Neural progenitor cell (in vitro differentiated cells): ENCODE measurements around the gene TGM4. TPM values are rescaled to one million over a fixed set of nuclear protein-coding genes. Genes with fewer than 3 reads are reported as not detected.
A peak's percentile ranks its signal among the peaks of the same experiment; 100 is the strongest.

Source experiments
- DNase-seq: peaks from one replicate; pipeline ENCODE4 v3.0.0-alpha.2; 2016; ENCODE audit warnings: low spot score
- H2AFZ ChIP-seq: fragments of 200-600 bp; sonication (generic); replicated peaks from 2 replicates; pipeline ENCODE4 v1.6.1; 2016; ENCODE audit warnings: antibody characterized with exemption
- H3F3A ChIP-seq: fragments of 200-600 bp; sonication (generic); 2 replicates; pipeline ENCODE4 v1.6.1; 2016; ENCODE audit warnings: antibody characterized with exemption, low read depth
- H3K27ac ChIP-seq: fragments of 200-600 bp; sonication (generic); 2 replicates; pipeline ENCODE4 v1.5.1; 2016; ENCODE audit warnings: mild to moderate bottlenecking
- H3K27me3 ChIP-seq: fragments of 200-600 bp; sonication (generic); 2 replicates; pipeline ENCODE4 v1.6.1; 2016; ENCODE audit warnings: mild to moderate bottlenecking, moderate library complexity
- H3K36me3 ChIP-seq: fragments of 200-600 bp; sonication (generic); 2 replicates; pipeline ENCODE4 v1.5.1; 2016
- H3K4me1 ChIP-seq: fragments of 200-600 bp; sonication (generic); 2 replicates; pipeline ENCODE4 v1.6.1; 2016; ENCODE audit warnings: mixed run types
- H3K4me2 ChIP-seq: fragments of 200-600 bp; sonication (generic); 2 replicates; pipeline ENCODE4 v1.6.1; 2016
- H3K4me3 ChIP-seq: fragments of 200-600 bp; sonication (generic); 2 replicates; pipeline ENCODE4 v1.5.1; 2016
- H3K79me2 ChIP-seq: fragments of 200-600 bp; sonication (generic); 2 replicates; pipeline ENCODE4 v1.6.1; 2016; ENCODE audit warnings: low read depth
- H3K9ac ChIP-seq: fragments of 200-600 bp; sonication (generic); 2 replicates; pipeline ENCODE4 v1.6.1; 2016
- H3K9me3 ChIP-seq: fragments of 200-600 bp; sonication (generic); 2 replicates; pipeline ENCODE4 v1.5.1; 2016; ENCODE audit warnings: low read depth
- H4K20me1 ChIP-seq: fragments of 200-600 bp; sonication (generic); 2 replicates; pipeline ENCODE4 v1.6.1; 2016; ENCODE audit warnings: low read depth
- H3K27ac Mint-ChIP-seq: 3 replicates; pipeline ENCODE4 v1.8.0; 2021; ENCODE audit warnings: mixed read lengths
- H3K27me3 Mint-ChIP-seq: 2 replicates; pipeline ENCODE4 v1.8.0; 2022; ENCODE audit warnings: low read depth, mild to moderate bottlenecking, inconsistent platforms, moderate library complexity, mixed read lengths; ENCODE audit not compliant: insufficient read depth
- H3K36me3 Mint-ChIP-seq: 3 replicates; pipeline ENCODE4 v1.8.0; 2021; ENCODE audit warnings: mixed read lengths
- H3K4me1 Mint-ChIP-seq: 3 replicates; pipeline ENCODE4 v1.8.0; 2021; ENCODE audit warnings: mixed read lengths
- H3K4me3 Mint-ChIP-seq: 3 replicates; pipeline ENCODE4 v1.8.0; 2021; ENCODE audit warnings: mild to moderate bottlenecking, moderate library complexity, mixed read lengths
- H3K9me3 Mint-ChIP-seq: 3 replicates; pipeline ENCODE4 v1.8.0; 2020; ENCODE audit warnings: mixed read lengths
- EZH2 ChIP-seq: fragments of 200-600 bp; sonication (generic); IDR thresholded peaks from 2 replicates; pipeline ENCODE4 v1.6.1; 2017; ENCODE audit warnings: antibody characterized with exemption, mild to moderate bottlenecking, moderate library complexity
- EZH2phosphoT487 ChIP-seq: fragments of 200-600 bp; sonication (generic); IDR thresholded peaks from 2 replicates; pipeline ENCODE4 v1.6.1; 2017; ENCODE audit warnings: antibody characterized with exemption
- total RNA-seq: library from RNA; depleted of rRNA; stranded (reverse); fragments of >200 nt; gene quantifications from 2 replicates; pipeline ENCODE4 v1.2.3, GENCODE V29; 2015; ENCODE audit warnings: low replicate concordance
- TF ChIP-seq, protein P1 (sequence below): fragments of 200-600 bp; sonication (generic); IDR thresholded peaks from 2 replicates; pipeline ENCODE4 v1.5.1; 2017; ENCODE audit warnings: antibody characterized with exemption, mild to moderate bottlenecking

The TGM4 gene
- total RNA-seq, 1 donor from 2014 or later, result 0.04 TPM

DNA sequence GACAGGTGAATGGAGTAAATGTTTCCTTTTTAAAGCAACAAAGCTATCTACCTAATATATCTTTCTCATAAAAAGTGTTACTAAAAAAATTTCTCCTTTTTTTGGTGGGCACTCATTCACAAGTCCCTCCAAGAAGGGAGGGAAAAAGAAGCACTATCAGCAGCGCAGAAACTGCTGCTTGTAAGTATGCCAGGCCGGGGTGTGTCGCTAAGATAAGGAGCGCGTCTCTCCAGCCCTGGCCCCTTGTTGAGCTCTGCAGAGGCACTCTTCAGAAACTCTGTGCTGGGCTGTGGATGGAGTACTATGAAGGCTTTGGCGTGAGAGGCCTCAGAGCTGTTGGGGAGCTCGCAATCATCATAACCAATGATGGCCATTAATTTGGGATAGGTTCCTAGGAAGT is 52.5 kb downstream of the TGM4 start:
- Mint-ChIP-seq H3K27ac (peak overlapping the region; percentile 79), H3K27me3 (peaks cover 2% of the 10 kb centered on the region)
- no peaks in the 10 kb centered on the region for H3K36me3 ChIP-seq

DNA sequence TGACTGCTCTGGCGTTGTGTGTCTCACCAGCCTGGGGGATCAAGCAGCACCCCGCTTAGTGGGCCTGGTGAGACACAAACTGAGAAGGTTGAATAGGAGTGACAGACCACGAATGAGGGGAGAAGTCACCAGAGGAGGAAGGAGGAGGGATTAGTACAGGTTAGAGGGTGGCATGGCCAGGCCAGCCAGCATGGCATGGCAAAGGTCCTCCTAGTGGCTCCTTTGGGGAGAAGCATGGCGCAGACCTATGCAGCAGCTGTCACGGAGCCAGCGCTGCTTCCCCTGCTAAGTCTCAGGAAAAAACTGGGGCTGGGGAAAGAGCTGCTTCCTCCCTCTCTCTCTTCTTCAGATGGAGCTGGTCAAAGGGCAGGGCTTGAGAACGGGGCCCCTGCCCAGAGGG is 53.0 kb downstream of the TGM4 start:
- no peak overlapping the region for H3K9ac ChIP-seq
- H3K27me3 ChIP-seq, result no peaks in the 10 kb centered on the region
- H3K4me3 Mint-ChIP-seq, result no peak overlapping the region
- peaks cover 19% of the 10 kb centered on the region for H3K36me3 Mint-ChIP-seq
- no peaks in the 10 kb centered on the region for H3K9me3 Mint-ChIP-seq
- no peak for TF ChIP-seq EZH2phosphoT487
- TF ChIP-seq, protein P1, sequence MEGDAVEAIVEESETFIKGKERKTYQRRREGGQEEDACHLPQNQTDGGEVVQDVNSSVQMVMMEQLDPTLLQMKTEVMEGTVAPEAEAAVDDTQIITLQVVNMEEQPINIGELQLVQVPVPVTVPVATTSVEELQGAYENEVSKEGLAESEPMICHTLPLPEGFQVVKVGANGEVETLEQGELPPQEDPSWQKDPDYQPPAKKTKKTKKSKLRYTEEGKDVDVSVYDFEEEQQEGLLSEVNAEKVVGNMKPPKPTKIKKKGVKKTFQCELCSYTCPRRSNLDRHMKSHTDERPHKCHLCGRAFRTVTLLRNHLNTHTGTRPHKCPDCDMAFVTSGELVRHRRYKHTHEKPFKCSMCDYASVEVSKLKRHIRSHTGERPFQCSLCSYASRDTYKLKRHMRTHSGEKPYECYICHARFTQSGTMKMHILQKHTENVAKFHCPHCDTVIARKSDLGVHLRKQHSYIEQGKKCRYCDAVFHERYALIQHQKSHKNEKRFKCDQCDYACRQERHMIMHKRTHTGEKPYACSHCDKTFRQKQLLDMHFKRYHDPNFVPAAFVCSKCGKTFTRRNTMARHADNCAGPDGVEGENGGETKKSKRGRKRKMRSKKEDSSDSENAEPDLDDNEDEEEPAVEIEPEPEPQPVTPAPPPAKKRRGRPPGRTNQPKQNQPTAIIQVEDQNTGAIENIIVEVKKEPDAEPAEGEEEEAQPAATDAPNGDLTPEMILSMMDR, result no peak
- TF ChIP-seq EZH2, result no peak
- peaks cover 2% of the 10 kb centered on the region for H3K27me3 Mint-ChIP-seq
- no peak overlapping the region for H3K4me3 ChIP-seq
- H3K4me1 ChIP-seq, result peaks cover 13% of the 10 kb centered on the region
- no peak overlapping the region for H3K27ac ChIP-seq
- H3K36me3 ChIP-seq, result no peaks in the 10 kb centered on the region
- H3K79me2 ChIP-seq, result no peaks in the 10 kb centered on the region
- no peaks in the 10 kb centered on the region for H4K20me1 ChIP-seq
- peaks cover 10% of the 10 kb centered on the region for H3K4me1 Mint-ChIP-seq
- H3K9me3 ChIP-seq, result no peaks in the 10 kb centered on the region
- H3K27ac Mint-ChIP-seq, result peak overlapping the region; percentile 79
- no peak overlapping the region for H3K4me2 ChIP-seq
- DNase-seq, result no peak
- peaks cover 9% of the 10 kb centered on the region for H3F3A ChIP-seq
- no peak overlapping the region for H2AFZ ChIP-seq

More for the DNA sequence above, 52.5 kb downstream of the TGM4 start:
- Histone ChIP-seq H3K4me1 (peaks cover 9% of the 10 kb centered on the region), H2AFZ (no peak overlapping the region), H3K79me2 (no peaks in the 10 kb centered on the region), H3K4me3 (no peak overlapping the region), H3K9me3 (no peaks in the 10 kb centered on the region), H3K9ac (no peak overlapping the region), H3K27ac (no peak overlapping the region), H3K27me3 (no peaks in the 10 kb centered on the region), H4K20me1 (no peaks in the 10 kb centered on the region), H3K4me2 (no peak overlapping the region), H3F3A (peaks cover 4% of the 10 kb centered on the region)
- TF ChIP-seq EZH2, result no peak
- TF ChIP-seq, protein P1, result no peak
- TF ChIP-seq EZH2phosphoT487, result no peak
- Mint-ChIP-seq H3K4me1 (peaks cover 5% of the 10 kb centered on the region), H3K9me3 (no peaks in the 10 kb centered on the region), H3K4me3 (no peak overlapping the region), H3K36me3 (peaks cover 19% of the 10 kb centered on the region)
- no peak for DNase-seq

DNA sequence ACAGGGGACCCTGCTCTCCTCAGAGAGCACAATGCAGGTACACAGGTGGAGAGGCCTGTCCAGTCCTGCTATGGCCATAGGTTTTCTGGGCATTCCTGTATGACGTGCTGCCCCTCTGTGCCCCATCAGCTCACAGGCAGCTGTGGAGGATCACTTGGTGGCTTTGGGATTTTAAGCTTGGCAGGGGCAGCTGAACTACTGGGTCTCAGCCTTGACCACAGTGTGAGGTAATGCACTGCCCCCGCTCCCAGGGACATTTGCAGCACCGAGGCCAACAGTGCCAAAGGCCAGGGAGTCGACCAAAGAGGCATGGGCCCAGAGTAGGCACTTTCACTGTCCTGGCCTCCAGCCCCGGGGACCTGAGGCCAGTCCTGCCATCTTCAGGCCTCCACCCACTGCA is 55.4 kb downstream of the TGM4 start:
- Histone ChIP-seq H3K4me1 (peaks cover 27% of the 10 kb centered on the region), H3K27ac (no peak overlapping the region), H3K27me3 (no peaks in the 10 kb centered on the region), H2AFZ (no peak overlapping the region), H4K20me1 (no peaks in the 10 kb centered on the region), H3K4me2 (no peak overlapping the region), H3F3A (peaks cover 15% of the 10 kb centered on the region), H3K4me3 (no peak overlapping the region), H3K36me3 (no peaks in the 10 kb centered on the region), H3K79me2 (no peaks in the 10 kb centered on the region), H3K9ac (no peak overlapping the region), H3K9me3 (no peaks in the 10 kb centered on the region)
- Mint-ChIP-seq H3K36me3 (peaks cover 25% of the 10 kb centered on the region), H3K9me3 (no peaks in the 10 kb centered on the region), H3K27ac (no peak overlapping the region), H3K4me3 (no peak overlapping the region), H3K4me1 (peaks cover 22% of the 10 kb centered on the region), H3K27me3 (peaks cover 6% of the 10 kb centered on the region)
- DNase-seq, result no peak
- no peak for TF ChIP-seq EZH2
- TF ChIP-seq, protein P1, result no peak
- TF ChIP-seq EZH2phosphoT487, result no peak
